Kidney tubule cell (primary cell): ENCODE results near the gene SERPINB1.

Experiments
- DNase-seq: peaks from one replicate; pipeline ENCODE4 v3.0.0-alpha.2; 2018; ENCODE audit warnings: low spot score

Gene SERPINB1

DNA sequence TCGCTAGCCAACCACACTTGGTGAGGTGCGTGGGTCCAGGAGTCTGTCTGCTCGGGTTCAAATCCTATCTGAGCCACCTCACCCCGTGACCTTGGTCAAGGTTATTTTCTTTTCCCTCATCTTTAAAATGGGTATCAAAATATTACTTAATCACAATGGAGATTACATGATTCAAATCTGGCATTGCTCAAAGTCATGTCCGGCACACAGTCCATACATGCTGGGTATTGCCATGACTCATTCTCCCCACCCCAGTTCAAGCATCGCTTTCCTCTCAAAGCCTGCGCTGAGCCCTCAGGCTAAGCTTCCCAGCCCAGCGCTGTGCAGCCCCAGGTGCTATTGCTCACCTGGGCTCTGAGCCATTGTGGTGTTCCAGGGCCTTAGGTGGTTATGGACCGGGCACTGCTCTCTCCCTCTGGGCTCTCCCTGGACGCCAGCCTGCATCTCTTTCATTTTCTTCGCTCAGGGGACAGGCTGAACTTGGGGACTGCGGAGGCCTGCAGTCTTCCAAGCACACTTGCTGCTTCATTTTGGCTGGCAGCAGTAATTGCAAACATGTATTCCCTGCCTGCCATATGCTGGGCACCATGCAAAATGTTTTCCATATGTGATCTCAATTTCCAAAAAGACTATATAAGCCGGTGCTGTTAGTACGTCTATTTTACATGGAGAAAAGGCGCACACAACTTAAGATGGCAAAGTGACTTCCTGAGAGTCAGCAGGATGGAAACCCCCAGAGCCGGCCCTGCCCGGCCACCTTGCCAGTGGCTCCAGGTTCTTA is 49.1 kb downstream of the SERPINB1 start:
- no peak for DNase-seq

- DNase-seq: no peak
These were observed 50.2 kb downstream of the SERPINB1 start for GRCh38 chr6:2791450-2791974.

GRCh38 chr6:2790588-2791449 is 50.8 kb downstream of the SERPINB1 start:
- peak; percentile 87 for DNase-seq

DNA sequence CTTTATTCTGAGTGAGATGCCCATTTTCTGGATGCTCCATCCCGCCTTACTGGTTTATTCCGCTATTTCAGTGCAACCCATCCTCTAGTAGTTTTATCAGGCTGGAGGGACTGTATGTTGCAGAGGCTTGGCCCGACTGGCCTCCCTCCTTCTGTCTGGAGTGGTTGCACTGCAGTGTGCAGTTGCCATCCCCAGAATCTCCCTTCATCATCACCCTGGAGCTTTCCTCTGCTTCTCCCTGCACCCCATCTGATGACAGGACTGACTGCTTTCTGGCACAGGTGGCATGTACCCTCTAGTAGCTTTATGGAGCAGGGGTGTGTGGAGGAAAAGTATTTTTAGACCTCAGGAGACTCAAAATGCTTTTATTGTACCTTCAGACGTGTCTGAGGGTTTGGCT is 55.4 kb downstream of the SERPINB1 start:
- DNase-seq: no peak

DNA sequence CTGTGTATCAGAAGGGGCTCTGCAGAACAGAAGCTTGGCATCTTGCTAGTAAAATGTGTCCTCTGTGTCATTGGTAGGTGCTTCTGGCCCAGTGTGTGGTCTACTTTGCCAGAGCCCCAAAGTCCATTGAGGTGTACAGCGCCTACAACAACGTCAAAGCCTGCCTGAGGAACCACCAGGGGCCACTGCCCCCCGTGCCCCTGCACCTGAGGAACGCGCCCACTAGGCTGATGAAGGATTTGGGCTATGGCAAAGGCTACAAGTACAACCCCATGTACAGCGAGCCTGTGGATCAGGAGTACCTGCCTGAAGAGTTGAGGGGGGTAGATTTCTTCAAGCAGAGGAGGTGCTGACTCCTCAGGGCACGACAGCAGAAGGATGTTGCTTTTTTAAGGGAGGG is 56.7 kb downstream of the SERPINB1 start:
- no peak for DNase-seq

DNA sequence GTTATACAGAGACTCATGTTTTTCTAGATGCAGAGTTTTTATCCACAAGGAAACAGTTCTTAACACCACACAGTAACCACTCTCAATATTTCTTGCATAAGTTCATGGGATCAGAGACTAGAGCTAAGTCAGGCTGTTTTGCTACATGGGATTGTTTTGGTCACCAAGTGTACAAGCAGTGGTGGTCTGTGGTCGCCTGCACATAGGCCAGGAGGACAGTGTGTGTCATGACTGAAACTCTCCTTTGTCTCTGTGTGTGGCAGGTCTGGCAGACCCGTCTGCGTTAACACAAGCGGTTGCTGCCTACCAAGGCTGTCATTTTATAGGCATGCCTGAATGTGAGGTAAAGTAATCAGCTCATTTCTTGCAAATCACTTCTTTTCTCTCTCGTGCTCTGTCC is 57.6 kb downstream of the SERPINB1 start:
- DNase-seq: peak; percentile 24

DNA sequence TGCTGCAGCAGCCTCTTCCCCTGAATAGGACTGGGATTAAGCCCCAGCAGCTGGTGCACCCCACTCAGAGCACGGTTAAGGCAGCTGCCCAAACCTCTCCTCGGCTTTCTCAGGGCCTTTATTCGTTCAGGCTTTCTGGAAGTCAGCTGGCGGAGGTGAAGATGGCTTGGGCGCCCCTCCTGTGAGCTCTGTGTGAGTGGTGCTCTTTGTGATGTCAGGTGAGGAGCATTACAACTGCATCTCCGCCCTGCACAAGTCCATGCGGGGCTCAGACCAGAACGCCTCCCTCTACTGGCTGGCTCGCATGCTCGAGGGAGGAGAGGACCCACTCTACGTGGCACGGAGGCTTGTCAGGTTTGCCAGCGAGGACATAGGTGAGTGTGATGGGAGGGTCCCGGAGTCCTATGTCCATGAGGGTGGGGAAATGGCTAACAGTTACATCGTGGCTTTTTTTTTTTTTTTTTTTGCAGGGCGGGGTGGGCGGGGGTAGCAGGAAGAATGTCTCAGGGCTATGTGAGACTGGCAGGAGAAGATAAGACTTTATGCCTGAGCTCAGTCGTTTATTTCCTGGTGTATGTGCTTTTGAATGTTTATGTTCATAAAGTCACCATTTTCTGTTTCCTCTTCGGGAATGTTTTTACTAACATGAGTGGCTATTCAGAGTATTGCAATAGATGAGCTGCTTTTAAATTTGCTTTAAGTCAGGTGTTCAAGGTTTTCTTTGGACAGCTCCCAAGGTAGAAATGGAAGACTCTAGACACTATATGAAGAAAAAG is 58.3 kb downstream of the SERPINB1 start:
- no peak for DNase-seq

GRCh38 chr6:2782825-2783187 is 58.9 kb downstream of the SERPINB1 start:
- no peak for DNase-seq

DNA sequence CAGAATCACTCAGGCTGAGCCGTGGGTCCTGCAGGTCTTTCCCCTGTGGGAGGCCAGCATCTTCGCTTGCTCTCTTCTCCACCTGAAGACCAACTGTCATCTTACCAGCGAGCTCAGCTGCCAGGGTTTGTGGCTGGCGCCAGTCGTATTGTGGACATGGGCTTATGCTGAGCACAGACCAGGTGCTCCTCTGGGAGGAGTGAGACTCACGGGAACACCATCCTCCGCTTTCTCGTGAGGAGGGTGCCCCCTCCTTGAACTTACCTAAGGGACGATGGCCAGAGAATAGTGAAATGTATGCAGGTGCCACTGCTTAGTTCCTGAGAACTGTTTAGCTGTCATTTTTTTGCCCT is 59.3 kb downstream of the SERPINB1 start:
- no peak for DNase-seq
